Muscle of arm (tissue), 14 donors: Measurements from ENCODE around the gene OXCT2. TPM values are rescaled to one million over a fixed set of nuclear protein-coding genes. Genes with fewer than 3 reads are reported as not detected.
"Not testable (repeated sequence)": the region's sequence is repeated elsewhere in the genome, so short reads cannot be mapped to it uniquely, and the experiment has no call there.

Experiments
- DNase-seq: peaks from one replicate; pipeline ENCODE4 v3.0.0-alpha.2; 2013
- long read RNA-seq, 11 donors: transcript quantifications; one replicate each; lab custom pipeline, GENCODE V29; 2026
- polyA plus RNA-seq, 12 donors: library from polyadenylated mRNA; unstranded; fragments of 120-200 nt; gene quantifications; one replicate each; pipeline ENCODE4 v1.2.1, GENCODE V29; 2013; ENCODE audit not compliant: insufficient read length in 12 of 12

OXCT2 gene
- polyA plus RNA-seq, result under 1 TPM in 7 of 12 donors, not detected in 5; 0.09 to 0.66 (median 0.21) TPM
- long read RNA-seq, donor 1, result 0 reads
- long read RNA-seq, donor 2, result 0 reads
- long read RNA-seq, donor 3, result 0 reads
- long read RNA-seq, donor 4, result 0 reads
- long read RNA-seq, donor 5, result 0 reads
- long read RNA-seq, donor 6, result 0 reads
- long read RNA-seq, donor 7, result 0 reads
- long read RNA-seq, donor 8, result 0 reads
- long read RNA-seq, donor 9, partial matches to known transcripts, result 0 of 1 reads
- long read RNA-seq, donor 9, other reads (novel, unspliced or antisense), result 0 of 1 reads
- long read RNA-seq, donor 10, result 0 reads
- long read RNA-seq, donor 11, result 0 reads

DNA sequence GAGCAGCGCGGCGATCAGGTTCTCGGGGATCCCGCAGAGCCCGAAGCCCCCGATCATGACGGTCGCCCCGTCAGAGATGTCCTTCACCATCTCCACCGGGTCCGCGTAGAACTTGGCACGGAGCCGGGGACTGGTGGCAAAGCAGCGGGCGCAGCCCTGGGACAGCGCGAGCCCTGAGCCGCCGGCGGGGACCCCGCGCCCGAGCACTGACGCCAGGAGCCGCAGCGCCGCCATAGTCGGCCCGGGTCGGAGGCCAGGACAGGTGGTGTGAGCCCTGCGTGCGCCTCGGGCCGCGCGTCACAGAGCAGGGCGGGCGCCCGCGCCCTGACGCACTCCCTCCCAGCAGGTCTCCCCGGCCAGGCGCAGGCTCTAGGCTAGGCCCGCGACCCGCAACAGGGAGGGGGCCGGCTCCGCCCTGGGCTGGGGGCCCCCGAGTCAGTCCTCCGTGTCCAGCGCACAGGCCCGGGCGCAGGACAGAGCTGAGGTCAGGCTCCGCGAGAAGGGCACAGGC lies at the start of gene OXCT2:
Gene OXCT2, minus strand, starts transcription at position 327 of the 511 bp plus-strand sequence. Its CDS starts 93 bp downstream, at position 234.
- DNase-seq, result not testable (repeated sequence)

DNA sequence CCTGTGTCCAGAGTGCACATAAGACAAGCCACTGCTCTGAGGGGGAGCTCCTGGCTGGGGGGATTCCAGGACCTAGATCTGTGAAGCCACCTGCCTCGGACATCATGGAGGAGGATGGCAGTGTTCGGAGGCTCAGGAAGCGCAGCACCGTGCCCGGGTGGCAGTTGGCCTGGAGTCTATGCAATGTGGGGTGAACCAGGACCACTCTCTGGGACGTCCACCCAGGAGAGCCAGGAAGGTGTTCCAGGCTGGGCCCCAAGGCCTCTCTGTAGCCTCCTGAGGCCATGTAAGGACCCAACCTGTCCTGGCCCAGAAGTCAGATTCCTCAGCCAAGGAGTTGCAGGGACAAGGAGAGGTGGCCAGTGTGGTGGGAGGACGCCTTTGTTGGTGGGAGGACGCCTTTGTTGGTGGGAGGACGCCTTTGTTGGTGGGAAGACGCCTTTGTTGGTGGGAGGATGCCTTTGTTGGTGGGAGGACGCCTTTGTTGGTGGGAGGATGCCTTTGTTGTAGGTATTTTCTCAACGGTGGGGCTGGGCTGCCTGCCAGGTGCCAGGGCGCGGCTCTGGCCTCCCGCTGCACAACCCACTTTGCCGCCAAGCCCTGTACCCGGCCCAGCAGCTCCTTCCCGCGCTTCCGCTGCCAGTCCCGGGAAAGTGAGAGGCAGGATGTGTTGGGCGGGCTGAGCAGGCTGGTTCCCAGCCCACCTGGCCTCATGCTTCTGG lies 48.1 kb upstream of the OXCT2 start:
- no peak for DNase-seq

DNA sequence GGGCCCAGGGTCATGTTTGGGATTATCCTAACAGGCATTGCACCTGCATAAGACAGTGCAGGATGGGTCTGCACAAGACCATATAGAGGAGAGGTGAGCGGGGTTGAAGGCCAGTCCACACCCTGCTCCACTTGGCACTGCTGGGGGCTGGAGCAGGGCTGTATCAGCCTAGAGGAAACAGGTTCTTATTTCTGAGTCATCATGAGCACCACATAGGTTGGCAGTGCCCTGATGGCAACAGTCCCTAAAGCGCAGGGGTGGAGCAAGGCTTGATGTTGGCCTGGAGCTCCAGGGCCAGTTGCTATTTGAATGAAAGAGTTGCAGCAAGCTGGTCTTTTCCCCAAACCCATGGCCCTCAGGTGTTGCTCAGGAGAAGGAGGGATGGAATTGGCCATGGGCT lies 47.3 kb upstream of the OXCT2 start:
- no peak for DNase-seq

DNA sequence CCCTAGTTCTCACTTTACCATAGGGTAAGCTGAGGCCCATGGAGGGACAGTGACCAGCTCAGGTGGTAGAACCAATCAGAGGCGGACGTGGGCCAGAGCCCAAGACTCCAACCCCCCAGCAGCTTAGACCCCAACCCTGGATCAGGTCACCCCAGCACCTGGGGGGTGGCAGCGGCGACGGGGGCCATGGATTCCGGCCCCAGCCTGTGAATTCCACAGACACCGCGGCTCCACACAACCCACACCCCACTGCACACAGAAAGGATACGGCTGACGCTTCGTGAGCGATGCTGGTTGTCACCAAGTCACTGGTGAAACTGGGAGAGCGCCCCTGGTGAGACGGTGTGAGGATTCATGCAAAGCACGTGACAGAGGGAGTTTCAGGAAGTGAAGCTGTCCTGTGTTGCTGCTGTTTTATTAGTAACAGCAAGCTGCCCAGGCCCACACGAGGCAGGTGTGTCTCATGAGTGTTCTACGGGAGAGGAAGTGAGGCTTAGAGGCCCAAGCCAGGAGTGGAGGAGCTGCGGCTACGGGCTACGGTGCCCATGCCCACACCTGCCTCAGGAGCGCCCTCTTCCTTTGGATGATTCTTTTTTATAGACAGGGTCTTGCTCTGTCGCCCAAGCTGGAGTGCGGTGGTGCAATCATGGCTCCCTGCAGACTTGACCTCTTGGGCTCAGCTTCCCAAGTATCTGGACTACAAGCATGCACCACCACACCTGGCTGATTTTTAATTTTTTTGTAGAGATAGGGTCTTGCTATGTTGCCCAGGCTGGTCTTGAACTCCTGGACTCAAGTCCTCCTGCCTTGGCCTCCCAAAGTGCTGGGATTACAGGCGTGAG lies 46.2 kb upstream of the OXCT2 start:
- DNase-seq, result not testable (repeated sequence)

DNA sequence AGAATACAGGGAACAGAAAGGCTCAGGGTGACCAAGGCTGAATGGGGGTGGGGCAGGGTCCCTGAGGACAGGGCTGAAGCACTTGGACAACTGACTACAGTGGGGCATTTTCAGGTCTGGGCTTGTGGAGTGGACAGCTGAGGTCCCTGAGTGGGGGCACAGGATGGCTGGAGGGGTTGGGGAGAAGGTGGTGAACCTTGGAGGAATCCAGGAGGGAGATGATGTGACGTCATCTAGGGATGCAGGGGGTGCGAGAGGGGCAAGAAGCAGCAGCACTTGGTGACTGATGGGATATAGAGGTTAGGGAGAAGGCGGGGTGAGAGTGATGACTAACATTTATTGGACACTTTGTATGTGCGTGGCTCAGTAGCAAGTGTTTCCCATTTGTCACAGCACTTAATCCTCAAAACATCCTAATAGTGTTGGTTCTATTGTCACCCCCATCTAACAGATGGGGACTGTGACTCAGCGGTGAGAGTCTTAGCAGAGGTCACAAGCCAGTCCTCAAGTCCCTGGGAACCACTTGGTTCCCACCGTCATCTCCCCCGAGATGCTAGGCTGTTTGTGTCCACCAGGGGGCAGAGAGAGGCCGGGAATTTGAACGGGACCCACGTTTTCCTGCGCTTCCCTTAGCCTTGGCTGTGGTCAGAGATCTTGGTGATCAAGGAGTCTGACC lies 45.4 kb upstream of the OXCT2 start:
- peak; percentile 67 for DNase-seq

DNA sequence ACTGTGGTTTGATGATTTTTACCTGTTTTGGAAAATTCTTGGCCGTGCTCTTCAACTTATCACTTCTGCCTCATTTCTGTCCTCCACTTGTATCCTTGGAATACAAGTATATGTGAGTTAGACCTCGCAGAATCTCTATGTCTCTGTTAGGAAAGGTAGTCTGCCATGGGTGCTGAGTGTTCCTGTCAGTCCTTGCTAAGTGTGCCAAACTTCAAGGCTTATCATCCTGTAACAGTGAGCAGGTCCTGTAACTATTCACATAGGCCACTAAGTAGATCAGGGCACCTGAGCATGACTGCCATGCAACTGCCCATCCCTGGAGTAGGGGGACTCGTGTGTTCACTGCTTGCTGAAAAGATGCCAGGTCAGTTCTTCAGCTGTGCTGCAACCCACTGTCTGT lies 41.8 kb upstream of the OXCT2 start:
- no peak for DNase-seq

DNA sequence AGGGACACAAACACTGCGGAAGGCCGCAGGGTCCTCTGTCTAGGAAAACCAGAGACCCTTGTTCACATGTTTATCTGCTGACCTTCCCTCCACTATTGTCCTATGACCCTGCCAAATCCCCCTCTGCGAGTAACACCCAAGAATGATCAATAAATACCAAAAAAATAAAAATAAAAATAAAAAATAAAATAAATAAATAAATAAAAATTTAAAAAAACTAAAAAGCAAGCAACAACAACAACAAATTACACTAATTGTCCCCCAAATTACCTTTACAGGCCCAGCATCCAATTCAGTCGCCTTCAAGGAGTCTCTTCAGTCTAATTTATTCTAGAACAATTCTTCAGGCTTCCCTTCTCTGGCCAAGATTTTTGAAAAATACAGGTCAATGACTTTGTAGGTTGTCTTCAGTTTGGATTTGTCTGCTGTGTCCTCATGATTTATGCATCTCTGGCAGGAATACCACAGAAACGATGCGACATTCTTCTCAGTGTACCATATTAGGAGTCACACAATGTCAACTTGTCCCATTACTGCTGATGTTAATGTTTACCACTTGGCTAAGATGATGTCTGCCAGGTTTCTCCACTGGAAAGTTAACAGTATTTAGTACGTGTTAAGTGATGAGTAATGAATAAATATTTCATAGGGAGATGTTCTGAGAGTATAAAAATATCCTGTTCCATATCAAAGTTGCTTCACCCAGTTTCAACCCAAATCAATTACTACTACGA lies 37.8 kb upstream of the OXCT2 start:
- DNase-seq, result no peak

DNA sequence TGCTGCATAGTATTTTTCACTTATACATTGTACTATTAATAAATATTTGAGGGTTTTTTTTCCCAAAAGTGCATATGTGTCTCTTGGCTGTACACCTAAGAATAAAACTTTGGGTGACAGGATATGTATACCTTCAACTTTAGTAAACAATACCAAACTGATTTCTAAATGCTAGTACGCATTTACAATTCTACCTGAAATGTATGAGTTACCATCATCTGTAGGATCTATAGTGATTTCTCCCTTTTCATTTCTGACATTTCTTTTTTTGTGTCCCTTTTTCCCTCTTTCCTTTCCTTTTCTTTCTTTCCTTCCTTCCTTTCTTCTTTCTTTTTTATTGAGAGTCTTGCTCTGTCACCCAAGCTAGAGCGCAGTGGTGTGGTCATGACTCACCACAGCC lies 34.2 kb upstream of the OXCT2 start:
- DNase-seq, result no peak

DNA sequence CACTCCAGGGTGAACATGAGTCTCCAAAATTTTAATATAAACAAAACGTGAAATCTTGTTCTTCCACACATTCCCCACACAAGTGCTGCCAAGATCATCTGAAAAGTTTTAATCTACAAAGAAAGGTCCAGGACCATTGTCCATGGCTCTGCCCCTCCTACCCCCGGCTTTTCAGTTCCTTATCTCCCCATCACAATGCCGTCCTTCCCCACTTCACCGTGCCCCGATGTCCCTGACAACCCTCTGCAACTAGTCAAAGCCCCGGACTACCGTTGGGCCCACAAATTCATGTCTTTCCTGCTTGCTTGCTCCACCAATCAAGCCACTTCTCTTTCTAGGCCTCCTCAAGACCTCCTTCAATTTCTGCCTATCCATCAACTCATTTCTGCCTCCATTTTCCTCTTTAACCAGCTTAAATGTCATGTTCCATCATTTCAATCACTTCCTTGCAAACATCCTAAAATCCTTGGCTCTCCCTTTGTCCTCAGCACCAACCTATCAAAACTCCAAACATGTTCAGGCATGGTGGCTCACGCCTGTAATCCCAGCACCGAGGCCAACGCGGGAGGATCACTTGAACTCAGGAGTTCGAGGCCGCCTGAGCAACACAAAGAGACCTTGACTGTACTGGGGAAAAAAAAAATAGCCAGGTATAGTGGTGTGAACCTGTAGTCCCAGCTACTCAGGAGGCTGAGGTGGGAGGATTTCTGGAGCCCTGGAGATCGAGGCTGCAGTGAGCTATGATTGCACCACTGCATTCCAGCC lies 31.5 kb upstream of the OXCT2 start:
- DNase-seq, result no peak

DNA sequence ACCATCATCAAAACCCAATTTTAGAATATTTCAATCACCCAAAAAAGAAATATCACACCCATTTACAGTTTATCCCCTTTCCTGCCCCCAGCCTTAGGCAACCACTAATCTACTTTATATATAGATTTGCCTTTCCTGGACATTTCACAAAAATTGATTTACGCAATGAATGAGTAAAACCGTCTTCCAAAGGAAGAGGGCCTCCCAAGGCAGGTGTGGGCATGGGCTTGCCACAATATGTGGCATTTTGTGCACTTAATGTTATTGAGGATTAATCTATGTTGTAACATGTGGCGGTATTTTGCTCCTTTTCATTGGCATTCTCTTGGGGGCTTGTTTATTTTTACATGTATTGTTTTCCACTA lies 29.3 kb upstream of the OXCT2 start:
- DNase-seq, result no peak

DNA sequence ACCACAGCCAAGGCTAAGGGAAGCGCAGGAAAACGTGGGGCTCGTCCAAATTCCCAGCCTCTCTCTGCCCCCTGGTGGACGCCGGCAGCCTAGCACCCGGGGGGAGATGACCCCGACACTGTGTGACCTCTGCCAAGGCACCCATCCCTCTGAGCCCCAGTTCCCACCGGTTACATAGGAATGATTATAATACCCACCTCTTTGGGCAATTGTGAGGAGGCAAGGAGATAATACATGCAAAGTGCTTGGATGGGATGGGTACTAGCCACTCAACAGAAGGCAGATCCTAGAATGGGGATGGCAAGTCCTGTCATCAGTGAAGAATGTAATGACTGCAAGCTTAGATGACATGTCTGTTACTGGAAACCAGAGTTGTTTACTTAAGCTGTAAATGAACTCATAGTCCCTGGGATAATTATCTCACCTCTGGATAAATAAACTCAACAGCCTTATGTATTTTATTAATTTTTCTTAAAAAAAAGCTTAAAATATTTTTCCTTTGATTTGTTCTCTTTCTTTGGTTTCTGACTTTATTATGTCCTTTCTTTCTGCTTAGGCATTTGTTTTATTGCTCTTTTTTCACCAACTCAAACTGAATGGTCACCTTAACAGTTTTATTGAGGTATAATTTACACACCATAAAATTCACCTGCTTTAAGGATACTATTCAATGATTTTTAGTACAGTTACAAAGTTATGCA lies 28.8 kb upstream of the OXCT2 start:
- peak; percentile 23 for DNase-seq

DNA sequence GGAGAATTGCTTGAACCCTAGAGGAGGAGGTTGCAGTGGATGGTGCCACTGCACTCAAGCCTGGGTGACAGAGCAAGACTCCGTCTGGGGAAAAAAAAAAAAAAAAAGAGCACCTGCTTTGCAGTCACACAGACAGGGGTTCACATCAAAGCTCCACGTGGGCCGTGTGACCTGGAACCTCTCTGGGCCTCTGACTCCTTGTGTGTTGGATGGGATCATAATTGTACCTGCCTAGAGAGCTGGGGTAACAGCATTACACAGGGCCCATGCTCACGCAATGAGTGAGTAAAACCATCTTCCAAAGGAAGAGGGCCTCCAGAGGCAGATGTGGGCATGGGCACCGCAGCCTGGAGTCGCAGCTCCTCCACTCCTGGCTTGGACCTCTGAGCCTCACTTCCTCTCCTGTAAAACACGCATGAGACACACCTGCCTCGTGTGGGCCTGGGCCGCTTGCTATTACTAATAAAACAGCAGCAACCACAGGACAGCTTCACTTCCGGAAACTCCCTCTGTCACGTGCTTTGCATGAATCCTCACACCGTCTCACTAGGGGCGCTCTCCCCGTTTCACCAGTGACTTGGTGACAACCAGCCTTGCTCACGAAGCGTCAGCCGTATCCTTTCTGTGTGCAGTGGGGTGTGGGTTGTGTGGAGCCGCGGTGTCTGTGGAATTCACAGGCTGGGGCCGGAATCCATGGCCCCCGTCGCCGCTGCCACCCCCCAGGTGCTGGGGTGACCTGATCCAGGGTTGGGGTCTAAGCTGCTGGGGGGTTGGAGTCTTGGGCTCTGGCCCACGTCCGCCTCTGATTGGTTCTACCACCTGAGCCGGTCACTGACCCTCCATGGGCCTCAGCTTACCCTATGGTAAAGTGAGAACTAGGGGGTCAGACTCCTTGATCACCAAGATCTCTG lies 28.0 kb upstream of the OXCT2 start:
- DNase-seq, result not testable (repeated sequence)

DNA sequence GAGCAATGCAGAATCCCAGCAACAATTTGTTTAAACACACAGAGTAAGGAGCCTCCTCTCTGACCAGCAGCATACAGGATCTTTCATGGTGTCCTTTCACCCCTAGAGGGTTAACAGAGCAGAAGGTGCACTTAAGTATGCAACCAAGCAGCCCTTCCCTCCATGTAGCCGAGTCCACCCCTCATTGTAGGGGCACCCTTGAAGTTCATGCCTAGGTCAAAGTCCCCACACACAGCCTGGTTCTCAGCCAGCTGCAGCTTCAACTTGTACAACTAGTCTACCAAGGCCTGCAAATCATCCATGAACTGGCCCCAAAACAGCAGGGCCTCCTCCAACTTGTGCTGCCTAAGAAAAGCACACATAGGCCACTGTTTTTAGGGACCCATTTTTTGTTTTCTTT lies 24.5 kb upstream of the OXCT2 start:
- no peak for DNase-seq

DNA sequence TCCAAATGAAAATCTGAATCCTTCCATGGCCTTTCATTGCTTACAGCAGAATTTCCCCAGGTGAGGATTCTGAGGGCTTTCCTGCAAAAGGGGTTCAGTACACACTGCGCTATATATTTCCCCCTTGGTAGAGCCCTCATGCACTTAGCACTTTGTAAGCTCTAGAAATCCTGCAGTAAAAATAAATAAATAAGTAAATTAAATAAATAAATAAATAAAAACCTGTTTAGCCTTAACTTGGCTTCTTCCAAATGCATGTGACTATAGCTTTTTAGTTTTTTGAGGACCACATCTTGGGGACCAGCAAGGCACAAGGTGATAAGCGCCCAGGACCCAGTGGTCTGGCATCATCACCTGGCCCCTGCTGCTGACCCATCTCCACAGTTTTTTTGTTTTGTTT lies 20.7 kb upstream of the OXCT2 start:
- no peak for DNase-seq

DNA sequence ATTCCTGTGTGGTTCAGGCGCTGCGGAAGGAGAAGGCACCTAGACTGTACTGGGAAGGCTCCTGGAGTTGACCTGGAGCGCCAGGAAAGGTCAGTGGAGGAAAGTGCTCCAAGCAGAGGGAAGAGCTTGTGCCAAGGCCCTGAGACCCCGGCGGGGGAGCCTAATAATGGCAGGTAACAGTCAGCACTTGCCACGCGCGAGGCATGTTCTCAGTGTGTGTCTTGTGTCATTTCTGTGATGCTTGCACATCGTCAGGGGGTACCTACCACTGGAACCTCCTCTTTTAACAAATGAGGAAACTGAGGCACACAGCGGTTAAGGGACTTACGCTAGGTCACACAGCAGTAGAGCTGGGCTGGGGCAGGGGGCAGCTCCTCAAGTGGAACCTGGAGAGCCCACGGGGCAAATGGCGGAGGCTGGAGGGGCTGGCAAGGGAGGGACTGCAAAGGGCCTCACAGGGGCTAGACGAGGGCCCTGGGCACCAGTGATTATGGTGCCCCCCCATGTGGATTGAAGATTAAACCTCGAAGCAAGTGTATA lies 18.5 kb upstream of the OXCT2 start:
- no peak for DNase-seq

DNA sequence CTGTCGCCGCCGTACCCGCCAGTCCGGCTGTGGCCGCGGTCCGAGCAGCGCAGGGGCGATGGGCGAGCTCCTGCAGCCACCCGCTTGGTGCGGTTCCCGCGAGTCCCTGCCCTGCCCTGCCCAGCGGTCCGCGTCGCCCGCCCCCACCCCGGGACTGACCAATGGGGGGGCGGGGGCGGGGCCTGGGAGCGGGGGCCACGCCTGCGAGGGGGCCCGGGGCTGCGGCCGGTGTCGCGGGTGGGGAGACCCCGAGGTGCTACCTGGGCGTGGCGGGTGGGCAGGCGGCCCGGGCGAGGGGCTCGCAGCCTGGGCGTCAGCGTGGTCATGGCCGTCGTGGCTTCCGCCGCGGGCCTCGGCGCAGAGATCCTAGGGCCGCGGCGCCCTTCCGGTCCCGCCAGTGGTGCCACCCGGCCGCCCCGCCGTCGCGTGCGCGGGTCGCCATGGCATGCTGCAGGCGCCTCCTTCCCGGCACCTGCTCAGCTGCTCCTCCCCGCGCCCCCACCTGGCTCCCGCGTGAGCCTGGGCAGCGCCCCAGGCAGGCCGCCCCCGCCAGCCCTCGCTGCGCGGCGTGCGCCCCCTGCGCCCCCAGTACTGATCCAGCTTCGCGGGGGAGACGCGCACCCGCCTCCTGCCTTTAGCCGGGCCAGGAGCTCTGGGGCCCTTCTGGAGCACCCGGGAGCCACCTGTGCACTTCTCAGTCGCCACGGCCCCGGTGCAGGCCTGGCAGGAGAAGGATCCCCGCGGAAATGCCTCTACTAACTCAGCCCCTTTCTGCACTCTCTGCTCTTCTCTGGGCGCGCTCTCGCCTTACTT lies 17.8 kb upstream of the OXCT2 start, which contains the start of gene BMP8B:
Gene BMP8B, minus strand, starts transcription at position 108 of the 813 bp plus-strand sequence. CDS start 380 bp downstream, outside the sequence.
- DNase-seq, result no peak

DNA sequence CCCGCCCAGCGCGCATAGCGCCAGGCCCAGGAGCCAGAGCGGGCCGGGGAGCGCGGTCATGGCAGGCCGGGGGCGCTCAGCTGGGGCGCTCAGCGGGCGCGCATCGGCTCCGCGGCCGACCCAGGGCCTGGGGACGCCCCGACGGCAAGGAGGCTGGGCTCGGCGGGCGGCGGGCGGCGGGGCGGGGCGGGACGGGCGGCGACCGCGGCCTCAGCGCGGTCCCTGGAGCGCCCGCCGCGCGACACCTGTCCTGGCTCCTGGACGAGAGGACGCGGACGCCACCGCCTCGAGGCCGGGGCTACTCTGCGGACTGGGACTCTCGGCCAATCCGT lies 17.2 kb upstream of the OXCT2 start:
- no peak for DNase-seq
